Pancreas (tissue), 10 donors: ENCODE results near the gene KCNMA1. TPM values are rescaled to one million over a fixed set of nuclear protein-coding genes. Genes with fewer than 3 reads are reported as not detected.

ENCODE experiments used
- ATAC-seq, 4 donors: fragments of 200-7000 bp; cut with Tn5 transposase; one replicate each; pipeline versions ENCODE4 v1.8.0 to v1.9.1; 2020; ENCODE audit warnings: mild to moderate bottlenecking in 4 of 4, moderate library complexity in 4 of 4
- DNase-seq, 6 donors: peaks; one replicate each; pipeline ENCODE4 v3.0.0-alpha.2; 2020
- FAIRE-seq: peaks from 2 replicates; lab custom pipeline; 2012; peaks lifted over from hg19 to GRCh38; lab: Jason Lieb, UNC
- H3K27ac ChIP-seq, 4 donors: fragments of 200-600 bp; sonication (generic); 1 replicate in 3 of 4; 2 replicates in 1 of 4; pipeline versions ENCODE4 v1.5.0 to v1.8.0; 2020
- H3K27me3 ChIP-seq, 4 donors: fragments of 200-600 bp; one replicate each; pipeline ENCODE4 v1.8.0; 2021
- H3K36me3 ChIP-seq, 3 donors: fragments of 200-600 bp; sonication (generic) in 1 of 3; one replicate each; pipeline versions ENCODE4 v1.5.0 to v1.8.0; 2020 to 2021
- H3K4me1 ChIP-seq, 3 donors: fragments of 200-600 bp; one replicate each; pipeline ENCODE4 v1.8.0; 2021
- H3K4me3 ChIP-seq, 4 donors: fragments of 200-600 bp; sonication (generic) in 2 of 4; one replicate each; pipeline versions ENCODE4 v1.5.0 to v1.8.0; 2020 to 2021
- H3K9me3 ChIP-seq, 4 donors: fragments of 200-600 bp; one replicate each; pipeline ENCODE4 v1.8.0; 2021
- WGBS, 2 donors: extraction: QIAGEN DNeasy Blood & Tissue Kit; methylation state at CpG; one replicate each; pipeline ENCODE4 v1.1.7; 2013; 5-methylcytosine and 5-hydroxymethylcytosine counted together
- intact Hi-C, 3 donors: fragments of 100-400 bp; cut with DNase I; formaldehyde crosslinking; loops; one replicate each; pipeline versions ENCODE4 v1.11.1 to v1.14.2; 2022
- polyA plus RNA-seq, 2 donors: library from polyadenylated mRNA; stranded (reverse); fragments of 200-250 nt; gene quantifications; one replicate each; pipeline ENCODE4 v1.2.3, GENCODE V29; 2013
- total RNA-seq, 6 donors: library from RNA; stranded (reverse); fragmentation: NEBNext Ultra II Directional in 4 of 6; extraction: Animal tissue kit (Norgen Biotek cat#: 25700) in 4 of 6; gene quantifications; one replicate each; pipeline versions ENCODE4 v1.2.1 to v1.2.4, GENCODE V29; 2021 to 2023
- TF ChIP-seq, protein P1 (sequence below), 4 donors: fragments of 200-600 bp; sonication (generic) in 3 of 4; IDR thresholded peaks; one replicate each; pipeline versions ENCODE4 v1.5.0 to v1.8.0; 2021; ENCODE audit warnings: antibody characterized with exemption in 4 of 4
- donor health status: healthy with polysubstance abuse.
- donor health status: DM: no; HTN: no; CAD: no; lungs with moderate emphysema.
- donor health status: DM: no; HTN: no; CAD: no.
- donor health status: control.
- donor health status: control.
- donor health status: Bipolar disorder and iron deficiency.
- donor health status: DM: yes; HTN: yes; CAD: no.
- donor health status: DM: no; HTN: no; CAD: no.
- donor health status: DM: no; HTN: no; CAD: no.
- donor health status: DM: yes; HTN: yes; CAD: no.

KCNMA1 gene
- total and polyA plus RNA-seq, 8 donors, result 3.5 to 19.4 (median 9.3) TPM

DNA sequence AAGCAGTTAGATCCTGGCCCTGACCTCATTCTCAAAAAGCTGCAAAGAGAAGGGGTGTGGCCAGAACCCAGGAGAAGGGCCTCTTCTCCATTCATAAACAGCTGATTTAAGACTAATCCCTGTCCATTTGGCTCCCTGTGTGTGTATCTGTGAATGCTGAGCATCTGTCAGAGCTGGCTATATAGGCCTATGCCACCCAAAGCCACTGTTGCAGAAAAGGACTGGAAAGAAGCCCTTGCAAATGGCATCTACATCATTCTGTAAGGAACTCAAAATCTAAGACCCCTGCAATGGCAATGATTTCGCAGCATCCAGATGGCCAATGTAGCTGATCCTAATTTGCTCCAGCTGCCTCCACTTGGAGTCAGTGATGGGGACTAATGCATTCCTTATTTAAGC, 384.5 kb downstream of the KCNMA1 start:
- FAIRE-seq (no peak), DNase-seq (no peak), ATAC-seq (no peak)
- H3K36me3 ChIP-seq, result no peaks in the 10 kb centered on the region
- no peaks in the 10 kb centered on the region for H3K27me3 ChIP-seq
- no peaks in the 10 kb centered on the region for H3K9me3 ChIP-seq
- peaks cover 0 to 8% (median 5%) of the 10 kb centered on the region in 3 donors for H3K4me1 ChIP-seq
- intact Hi-C loops, result loop anchor here in 1 of 3 donors (5.0 kb wide), 1 partner anchor 389 kb away; no protein-coding TSS in a partner anchor
- H3K27ac ChIP-seq, result no peak overlapping the region
- 92 to 95% methylated on average over 1 of the region's 1 CpG for WGBS, 2 donors
- H3K4me3 ChIP-seq, result no peak overlapping the region
- TF ChIP-seq, protein P1, sequence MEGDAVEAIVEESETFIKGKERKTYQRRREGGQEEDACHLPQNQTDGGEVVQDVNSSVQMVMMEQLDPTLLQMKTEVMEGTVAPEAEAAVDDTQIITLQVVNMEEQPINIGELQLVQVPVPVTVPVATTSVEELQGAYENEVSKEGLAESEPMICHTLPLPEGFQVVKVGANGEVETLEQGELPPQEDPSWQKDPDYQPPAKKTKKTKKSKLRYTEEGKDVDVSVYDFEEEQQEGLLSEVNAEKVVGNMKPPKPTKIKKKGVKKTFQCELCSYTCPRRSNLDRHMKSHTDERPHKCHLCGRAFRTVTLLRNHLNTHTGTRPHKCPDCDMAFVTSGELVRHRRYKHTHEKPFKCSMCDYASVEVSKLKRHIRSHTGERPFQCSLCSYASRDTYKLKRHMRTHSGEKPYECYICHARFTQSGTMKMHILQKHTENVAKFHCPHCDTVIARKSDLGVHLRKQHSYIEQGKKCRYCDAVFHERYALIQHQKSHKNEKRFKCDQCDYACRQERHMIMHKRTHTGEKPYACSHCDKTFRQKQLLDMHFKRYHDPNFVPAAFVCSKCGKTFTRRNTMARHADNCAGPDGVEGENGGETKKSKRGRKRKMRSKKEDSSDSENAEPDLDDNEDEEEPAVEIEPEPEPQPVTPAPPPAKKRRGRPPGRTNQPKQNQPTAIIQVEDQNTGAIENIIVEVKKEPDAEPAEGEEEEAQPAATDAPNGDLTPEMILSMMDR (IDR thresholded peaks at IDR 0.05), result no peak

DNA sequence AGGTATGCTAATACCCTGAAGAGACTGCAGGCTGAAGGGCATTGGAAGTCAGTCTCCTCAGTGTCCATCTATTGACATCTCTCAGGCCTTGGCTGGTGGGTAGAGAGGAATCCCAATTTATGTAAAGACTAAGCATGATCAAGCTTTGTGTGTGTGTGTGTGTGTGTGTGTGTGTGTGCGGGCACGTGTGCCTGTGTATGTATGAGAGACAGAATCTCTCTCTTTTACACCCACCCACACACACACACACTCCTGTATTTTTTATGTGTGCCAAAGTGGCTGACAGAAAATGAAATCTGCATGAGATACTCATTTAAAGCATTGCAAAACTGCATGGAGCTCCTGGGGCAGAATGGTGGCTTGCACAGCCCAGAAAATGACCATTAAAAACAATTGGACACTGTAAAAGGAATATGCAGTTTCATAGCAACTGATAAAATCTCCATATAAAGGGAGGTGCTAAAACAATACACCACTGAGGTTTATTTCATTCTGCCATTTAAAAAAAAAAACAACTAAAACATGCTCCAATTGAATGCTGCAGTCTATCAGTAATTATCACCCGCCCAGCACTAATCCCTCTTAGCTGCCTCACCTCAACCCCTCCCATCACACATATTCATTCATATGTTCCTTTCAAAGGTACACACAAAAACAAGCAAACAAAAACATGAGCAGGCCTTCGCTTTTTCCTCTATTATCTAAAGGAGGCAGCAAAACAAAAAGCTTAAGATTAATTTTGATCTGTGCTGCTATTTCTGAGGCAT, 385.0 kb downstream of the KCNMA1 start:
- ATAC-seq (no peak), FAIRE-seq (no peak), DNase-seq (no peak)
- Histone ChIP-seq H3K27me3 (no peaks in the 10 kb centered on the region), H3K4me3 (no peak overlapping the region), H3K27ac (no peak overlapping the region), H3K9me3 (no peaks in the 10 kb centered on the region), H3K36me3 (no peaks in the 10 kb centered on the region), H3K4me1 (peaks cover 0 to 8% (median 5%) of the 10 kb centered on the region in 3 donors)
- intact Hi-C loops, result loop anchor here in 1 of 3 donors (5.0 kb wide), 1 partner anchor 390 kb away; no protein-coding TSS in a partner anchor
- TF ChIP-seq, protein P1 (IDR thresholded peaks at IDR 0.05), result no peak
- WGBS, 2 donors, result 87 to 88% methylated on average over 4 of the region's 4 CpGs

DNA sequence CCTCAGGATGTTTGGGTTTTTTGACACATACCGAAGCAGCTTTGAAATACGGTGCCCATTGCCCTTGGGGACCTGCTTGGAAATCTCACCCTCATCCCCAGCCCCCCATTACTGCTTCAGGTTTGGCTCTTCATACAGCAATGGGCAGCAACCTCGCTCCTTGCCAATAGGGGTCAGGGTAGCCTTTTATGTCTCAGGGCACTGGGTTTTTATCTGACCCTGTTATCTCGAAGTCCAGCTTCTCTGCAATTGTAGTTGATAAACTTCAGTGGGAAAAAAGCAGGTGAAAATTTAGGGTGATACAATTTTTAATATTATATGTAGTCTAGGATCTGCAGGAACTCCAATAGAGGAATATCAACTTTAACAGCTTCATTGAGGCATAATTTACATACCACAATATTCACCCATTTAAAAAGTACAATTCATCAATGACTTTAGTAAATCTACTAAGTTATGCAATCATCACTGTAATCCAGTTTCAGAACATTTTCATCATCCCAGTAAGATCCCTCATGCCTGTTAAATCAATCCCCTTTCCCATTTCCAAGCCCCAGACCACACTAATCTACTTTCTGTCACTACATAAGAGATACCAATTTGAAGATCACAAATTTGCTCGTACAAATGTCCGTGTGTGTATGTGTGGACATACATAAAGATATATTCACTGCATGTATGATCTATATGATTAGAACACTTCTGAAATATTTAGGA, 386.2 kb downstream of the KCNMA1 start:
- no peaks in the 10 kb centered on the region for H3K27me3 ChIP-seq
- TF ChIP-seq, protein P1 (IDR thresholded peaks at IDR 0.05), result peak; percentile 19 to 41 (median 27)
- H3K4me1 ChIP-seq, result peaks cover 0 to 15% (median 5%) of the 10 kb centered on the region in 3 donors
- DNase-seq (peak in 2 of 6 donors; percentile 31 to 33), ATAC-seq (peak; percentile 55 to 82 (median 79)), FAIRE-seq (no peak)
- intact Hi-C loops, result loop anchor here in 1 of 3 donors (5.0 kb wide), 1 partner anchor 391 kb away; no protein-coding TSS in a partner anchor
- 30 to 35% methylated on average over 6 of the region's 6 CpGs for WGBS, 2 donors
- H3K27ac ChIP-seq, result no peak overlapping the region
- H3K9me3 ChIP-seq, result no peaks in the 10 kb centered on the region
- H3K4me3 ChIP-seq, result no peak overlapping the region
- H3K36me3 ChIP-seq, result no peaks in the 10 kb centered on the region

DNA sequence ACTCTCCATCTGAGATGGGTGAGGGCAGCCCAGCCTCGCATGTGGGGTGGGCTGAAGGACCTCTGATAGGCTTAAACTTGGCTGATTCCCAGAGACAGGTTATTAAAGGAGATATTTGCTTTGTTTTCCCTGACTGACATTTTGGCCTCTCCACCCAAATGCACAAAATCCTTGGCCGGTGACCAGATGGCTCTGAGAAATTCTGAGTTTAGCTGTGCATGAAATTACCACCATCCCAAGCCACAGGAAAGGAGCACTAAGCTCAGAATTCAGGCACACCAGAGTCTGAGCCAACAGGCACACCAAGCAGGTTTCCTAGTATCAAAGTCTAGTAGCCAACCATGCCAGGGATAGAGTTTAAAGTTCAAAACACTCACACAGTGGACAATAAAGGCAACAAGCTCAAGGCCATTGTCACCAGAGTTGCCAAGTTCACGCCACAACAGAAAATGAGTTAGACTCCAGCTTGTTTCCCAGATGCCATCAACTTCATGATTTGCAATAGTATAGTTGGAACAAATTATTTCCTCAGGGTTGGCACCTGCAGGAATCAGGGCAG, 387.6 kb downstream of the KCNMA1 start:
- Histone ChIP-seq H3K27me3 (no peaks in the 10 kb centered on the region), H3K27ac (no peak overlapping the region), H3K36me3 (no peaks in the 10 kb centered on the region), H3K4me3 (no peak overlapping the region), H3K4me1 (peaks cover 0 to 15% (median 5%) of the 10 kb centered on the region in 3 donors), H3K9me3 (no peaks in the 10 kb centered on the region)
- FAIRE-seq, result no peak
- intact Hi-C loops, result loop anchor here in 1 of 3 donors (5.0 kb wide), 1 partner anchor 392 kb away; no protein-coding TSS in a partner anchor
- peak in 3 of 6 donors; percentile 23 to 37 (median 24) for DNase-seq
- ATAC-seq, result peak in 3 of 4 donors; percentile 40 to 67 (median 67)
- TF ChIP-seq, protein P1 (IDR thresholded peaks at IDR 0.05), result no peak
- 12 to 21% methylated on average over 3 of the region's 3 CpGs for WGBS, 2 donors
